ENCODE measurements around the gene LCN10. TPM values are rescaled to one million over a fixed set of nuclear protein-coding genes. Genes with fewer than 3 reads are reported as not detected.

LCN10 gene
- total RNA-seq, 2 experiments from 2014 or later, result 2.6 to 3.2 TPM

- Mint-ChIP-seq H3K36me3 (ENCODE audit: low read depth) (peaks cover 2% of the 10 kb centered on the region), H3K4me3 (no peak overlapping the region), H3K27ac (no peak overlapping the region), H3K9me3 (peaks cover 8% of the 10 kb centered on the region), H3K4me1 (ENCODE audit: low read depth) (no peaks in the 10 kb centered on the region), H3K27me3 (peaks cover 14% of the 10 kb centered on the region)
- intact Hi-C loops (cut with micrococcal nuclease), result no loop called here
- CTCF ChIA-PET, result interaction anchor here (1.4 kb wide), 2 partner anchors 31 to 308 kb away, joined by 5 read pairs; no protein-coding TSS in a partner anchor
- POLR2A ChIA-PET, result no interaction called here
- TF ChIP-seq CTCF (IDR thresholded peaks at IDR 0.05), result no peak
- ATAC-seq (no peak), DNase-seq (no peak)
Observed at GRCh38 chr9:136760424-136760823, 17.7 kb upstream of the LCN10 start.

- peaks cover 2% of the 10 kb centered on the region for H3K36me3 Mint-ChIP-seq (ENCODE audit: low read depth)
- H3K4me3 Mint-ChIP-seq, result no peak overlapping the region
- peaks cover 9% of the 10 kb centered on the region for H3K9me3 Mint-ChIP-seq
- ChIA-PET POLR2A (no interaction called here), CTCF (interaction anchor here (1.2 to 2.5 kb wide), 4 partner anchors 8 to 309 kb away, joined by 3 to 8 read pairs (median 5); no protein-coding TSS in a partner anchor)
- no peaks in the 10 kb centered on the region for H3K4me1 Mint-ChIP-seq (ENCODE audit: low read depth)
- no peak for TF ChIP-seq CTCF (IDR thresholded peaks at IDR 0.05)
- H3K27ac Mint-ChIP-seq, result no peak overlapping the region
- H3K27me3 Mint-ChIP-seq, result peaks cover 14% of the 10 kb centered on the region
- DNase-seq, result no peak
- no peak for ATAC-seq
- intact Hi-C loops (cut with micrococcal nuclease), result no loop called here
Observed at GRCh38 chr9:136759436-136760325, 16.9 kb upstream of the LCN10 start.

GRCh38 chr9:136759001-136759400 lies 16.3 kb upstream of the LCN10 start:
- H3K27ac Mint-ChIP-seq, result no peak overlapping the region
- DNase-seq, result no peak
- H3K4me1 Mint-ChIP-seq (ENCODE audit: low read depth), result no peaks in the 10 kb centered on the region
- TF ChIP-seq CTCF (IDR thresholded peaks at IDR 0.05), result no peak
- CTCF ChIA-PET, result interaction anchor here (1.2 to 2.5 kb wide), 3 partner anchors 9 to 19 kb away, joined by 3 to 8 read pairs (median 4); no protein-coding TSS in a partner anchor
- intact Hi-C loops (cut with micrococcal nuclease), result no loop called here
- no peak overlapping the region for H3K4me3 Mint-ChIP-seq
- peaks cover 9% of the 10 kb centered on the region for H3K9me3 Mint-ChIP-seq
- H3K27me3 Mint-ChIP-seq, result peaks cover 14% of the 10 kb centered on the region
- ATAC-seq, result no peak
- H3K36me3 Mint-ChIP-seq (ENCODE audit: low read depth), result peaks cover 2% of the 10 kb centered on the region
- POLR2A ChIA-PET, result no interaction called here

GRCh38 chr9:136757751-136758140 lies 15.0 kb upstream of the LCN10 start:
- ChIA-PET CTCF (interaction anchor here (0.8 to 2.5 kb wide), 7 partner anchors 10 to 52 kb away, joined by 3 to 8 read pairs (median 3); no protein-coding TSS in a partner anchor), POLR2A (interaction anchor here (1.1 kb wide), 1 partner anchor 56 kb away, joined by 4 read pairs; no protein-coding TSS in a partner anchor)
- H3K9me3 Mint-ChIP-seq, result peaks cover 12% of the 10 kb centered on the region
- no peak for TF ChIP-seq CTCF (IDR thresholded peaks at IDR 0.05)
- H3K27me3 Mint-ChIP-seq, result peaks cover 12% of the 10 kb centered on the region
- peaks cover 2% of the 10 kb centered on the region for H3K36me3 Mint-ChIP-seq (ENCODE audit: low read depth)
- no peak overlapping the region for H3K4me3 Mint-ChIP-seq
- DNase-seq, result no peak
- H3K4me1 Mint-ChIP-seq (ENCODE audit: low read depth), result no peaks in the 10 kb centered on the region
- intact Hi-C loops (cut with micrococcal nuclease), result no loop called here
- H3K27ac Mint-ChIP-seq, result no peak overlapping the region
- ATAC-seq, result no peak

- TF ChIP-seq CTCF (IDR thresholded peaks at IDR 0.05), result no peak
- H3K4me3 Mint-ChIP-seq, result no peak overlapping the region
- ChIA-PET POLR2A (interaction anchor here (1.1 kb wide), 1 partner anchor 56 kb away, joined by 4 read pairs; no protein-coding TSS in a partner anchor), CTCF (interaction anchor here (0.8 to 2.5 kb wide), 7 partner anchors 10 to 52 kb away, joined by 3 to 8 read pairs (median 3); no protein-coding TSS in a partner anchor)
- DNase-seq, result no peak
- no peak overlapping the region for H3K27ac Mint-ChIP-seq
- ATAC-seq, result no peak
- H3K36me3 Mint-ChIP-seq (ENCODE audit: low read depth), result peaks cover 2% of the 10 kb centered on the region
- peaks cover 13% of the 10 kb centered on the region for H3K27me3 Mint-ChIP-seq
- H3K4me1 Mint-ChIP-seq (ENCODE audit: low read depth), result no peaks in the 10 kb centered on the region
- H3K9me3 Mint-ChIP-seq, result peaks cover 16% of the 10 kb centered on the region
- intact Hi-C loops (cut with micrococcal nuclease), result no loop called here
Observed at GRCh38 chr9:136757328-136757727, 14.6 kb upstream of the LCN10 start.

Data from activated CD8-positive, alpha-beta T cell treated with anti-CD3 and anti-CD28 coated beads for 36 hours (primary cell).